Activated CD4-positive, alpha-beta T cell treated with anti-CD3 and anti-CD28 coated beads, Interleukin-2, amount 10 ng/mL, durations not matched to agents 24 days and 14 days (primary cell): ENCODE measurements around the gene BICRA. TPM values are rescaled to one million over a fixed set of nuclear protein-coding genes. Genes with fewer than 3 reads are reported as not detected.
"Not testable (repeated sequence)": the region's sequence is repeated elsewhere in the genome, so short reads cannot be mapped to it uniquely, and the experiment has no call there.

ENCODE experiments used
- DNase-seq: peaks from one replicate; pipeline ENCODE4 v3.0.0; 2022
- H3K27ac Mint-ChIP-seq: one replicate; pipeline ENCODE4 v1.8.0; 2022; ENCODE audit warnings: mild to moderate bottlenecking, mixed read lengths
- H3K27me3 Mint-ChIP-seq: one replicate; pipeline ENCODE4 v1.8.0; 2022; ENCODE audit warnings: mixed read lengths
- H3K36me3 Mint-ChIP-seq: one replicate; pipeline ENCODE4 v1.8.0; 2022; ENCODE audit warnings: low read depth, mild to moderate bottlenecking, mixed read lengths
- H3K4me1 Mint-ChIP-seq: one replicate; pipeline ENCODE4 v1.8.0; 2021; ENCODE audit warnings: mixed read lengths
- H3K4me3 Mint-ChIP-seq: one replicate; pipeline ENCODE4 v1.8.0; 2022; ENCODE audit warnings: mild to moderate bottlenecking, moderate library complexity, mixed read lengths
- H3K9me3 Mint-ChIP-seq: one replicate; pipeline ENCODE4 v1.8.0; 2021; ENCODE audit warnings: mixed read lengths
- intact Hi-C: fragments of 100-400 bp; cut with micrococcal nuclease; formaldehyde crosslinking; loops from one replicate; pipeline ENCODE4 v1.15.1; 2023
- total RNA-seq: library from RNA; stranded (reverse); gene quantifications from 2 replicates; pipeline ENCODE4 v1.2.3, GENCODE V29; 2022

BICRA gene
- total RNA-seq, 1 donor from 2014 or later: 11.9 TPM

DNA sequence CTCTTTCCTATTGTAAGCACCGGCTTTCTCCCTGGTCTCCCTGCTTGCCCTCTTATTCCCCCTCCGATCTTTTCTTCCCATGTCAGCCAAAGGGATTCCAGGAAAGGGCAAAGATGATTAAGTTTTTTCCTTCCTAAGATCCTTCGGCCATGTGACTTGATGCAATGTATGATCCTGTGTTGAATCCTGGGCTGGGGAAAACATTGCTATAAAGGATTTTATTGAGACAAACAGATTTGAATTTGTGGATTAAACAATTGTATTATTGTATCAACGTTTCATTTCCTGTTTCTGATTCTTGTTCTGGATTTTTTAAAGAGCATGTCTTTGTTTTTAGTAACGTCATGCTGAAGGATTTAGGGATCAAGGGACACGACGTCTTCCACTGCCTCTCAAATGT is 19.1 kb upstream of the BICRA start:
- intact Hi-C loops: no loop called here
- no peak overlapping the region for H3K4me3 Mint-ChIP-seq
- no peaks in the 10 kb centered on the region for H3K9me3 Mint-ChIP-seq
- H3K27ac Mint-ChIP-seq: no peak overlapping the region
- DNase-seq: no peak
- H3K36me3 Mint-ChIP-seq: no peaks in the 10 kb centered on the region
- H3K27me3 Mint-ChIP-seq: peaks cover 7% of the 10 kb centered on the region
- H3K4me1 Mint-ChIP-seq: no peaks in the 10 kb centered on the region

DNA sequence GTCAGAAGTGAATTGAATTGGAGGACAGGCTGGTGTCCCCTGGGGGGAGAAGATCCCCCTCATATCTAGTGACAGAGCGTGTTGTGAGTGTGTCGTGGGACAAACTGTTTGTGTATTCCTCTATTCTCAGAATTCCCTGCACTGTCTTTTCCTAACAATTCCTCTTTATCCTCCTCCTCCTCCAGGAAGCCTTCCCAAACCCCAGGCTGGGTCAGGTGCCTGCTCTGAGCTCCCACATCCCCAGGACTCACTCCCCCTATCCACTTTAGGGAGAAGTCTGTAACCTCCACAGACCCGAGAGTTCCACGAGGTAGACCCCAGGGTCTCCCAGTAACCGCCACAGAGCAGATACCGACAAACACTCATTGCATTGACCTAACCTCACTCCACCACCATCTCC is 15.1 kb upstream of the BICRA start:
- no peak for DNase-seq
- H3K27ac Mint-ChIP-seq: no peak overlapping the region
- H3K4me1 Mint-ChIP-seq: peaks cover 6% of the 10 kb centered on the region
- H3K36me3 Mint-ChIP-seq: no peaks in the 10 kb centered on the region
- peaks cover 7% of the 10 kb centered on the region for H3K27me3 Mint-ChIP-seq
- H3K4me3 Mint-ChIP-seq: no peak overlapping the region
- no peaks in the 10 kb centered on the region for H3K9me3 Mint-ChIP-seq
- intact Hi-C loops: no loop called here

DNA sequence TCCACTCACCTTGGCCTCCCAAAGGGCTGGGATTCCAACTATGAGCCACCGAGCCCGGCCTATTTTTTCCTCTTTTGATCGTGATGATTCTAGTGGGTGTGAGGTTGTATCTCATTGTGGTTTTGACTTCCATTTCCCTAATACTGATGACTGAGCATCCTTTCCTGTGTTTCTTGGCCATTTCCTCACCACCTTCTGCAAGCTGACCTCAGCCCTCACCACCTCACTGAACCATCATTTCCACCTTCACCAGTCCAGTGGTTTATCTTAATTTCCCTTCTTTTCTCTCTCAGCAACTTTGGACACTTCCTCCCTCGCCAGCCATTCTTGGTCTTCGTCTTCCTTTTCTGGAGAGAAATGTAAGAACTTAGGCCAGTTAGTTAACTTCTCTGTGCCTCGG is 13.0 kb upstream of the BICRA start:
- DNase-seq: no peak
- no peaks in the 10 kb centered on the region for H3K9me3 Mint-ChIP-seq
- H3K27ac Mint-ChIP-seq: no peak overlapping the region
- no peaks in the 10 kb centered on the region for H3K36me3 Mint-ChIP-seq
- intact Hi-C loops: no loop called here
- H3K27me3 Mint-ChIP-seq: no peaks in the 10 kb centered on the region
- peaks cover 15% of the 10 kb centered on the region for H3K4me1 Mint-ChIP-seq
- H3K4me3 Mint-ChIP-seq: no peak overlapping the region

DNA sequence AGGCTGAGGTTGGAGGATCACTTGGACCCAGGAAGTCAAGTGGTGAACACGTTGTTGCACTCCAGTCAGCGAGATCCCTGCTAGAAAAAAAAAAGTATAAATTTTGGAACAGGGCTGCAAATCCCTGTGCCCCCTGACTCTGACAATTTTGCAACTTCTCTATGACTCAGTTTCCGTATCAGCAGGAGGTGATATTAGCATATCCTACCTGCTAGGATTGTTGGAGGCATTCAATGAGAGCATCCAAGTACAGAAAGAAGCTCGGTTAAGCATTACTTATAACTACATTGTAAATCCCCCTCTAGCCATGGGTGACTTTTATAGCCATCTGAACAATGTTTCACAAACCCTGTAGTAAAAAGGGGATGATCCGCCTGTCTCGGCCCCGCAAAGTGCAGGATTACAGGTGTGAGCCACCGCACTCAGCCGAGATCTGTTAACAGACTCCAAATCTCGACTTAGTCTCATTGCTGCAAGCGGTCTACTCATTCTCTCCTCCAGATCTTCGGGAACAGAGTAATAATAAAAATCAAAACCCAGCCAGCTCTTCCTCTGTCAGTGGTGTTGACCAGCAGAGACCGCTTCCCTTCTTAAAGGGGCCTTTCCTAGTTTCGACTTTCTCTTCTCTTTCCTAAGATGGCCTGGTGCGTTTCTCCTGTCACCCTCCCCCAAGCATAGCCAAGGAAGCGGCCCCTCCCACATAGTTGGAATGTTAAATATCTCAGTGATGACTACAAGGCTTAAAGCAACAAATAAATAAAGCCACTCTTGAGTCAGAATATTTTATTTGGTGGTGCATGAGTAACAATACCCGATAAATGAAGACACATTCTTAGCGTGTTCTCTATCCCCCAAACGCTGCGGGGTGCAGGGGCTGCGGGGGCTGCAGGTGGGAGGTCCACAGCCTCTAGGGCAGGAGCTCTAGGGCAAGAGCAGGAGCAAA is 10.3 kb upstream of the BICRA start:
- intact Hi-C loops: no loop called here
- Mint-ChIP-seq H3K4me1 (peaks cover 22% of the 10 kb centered on the region), H3K36me3 (no peaks in the 10 kb centered on the region), H3K27ac (no peak overlapping the region), H3K4me3 (peak overlapping the region; percentile 52), H3K9me3 (no peaks in the 10 kb centered on the region), H3K27me3 (peaks cover 3% of the 10 kb centered on the region)
- no peak for DNase-seq

DNA sequence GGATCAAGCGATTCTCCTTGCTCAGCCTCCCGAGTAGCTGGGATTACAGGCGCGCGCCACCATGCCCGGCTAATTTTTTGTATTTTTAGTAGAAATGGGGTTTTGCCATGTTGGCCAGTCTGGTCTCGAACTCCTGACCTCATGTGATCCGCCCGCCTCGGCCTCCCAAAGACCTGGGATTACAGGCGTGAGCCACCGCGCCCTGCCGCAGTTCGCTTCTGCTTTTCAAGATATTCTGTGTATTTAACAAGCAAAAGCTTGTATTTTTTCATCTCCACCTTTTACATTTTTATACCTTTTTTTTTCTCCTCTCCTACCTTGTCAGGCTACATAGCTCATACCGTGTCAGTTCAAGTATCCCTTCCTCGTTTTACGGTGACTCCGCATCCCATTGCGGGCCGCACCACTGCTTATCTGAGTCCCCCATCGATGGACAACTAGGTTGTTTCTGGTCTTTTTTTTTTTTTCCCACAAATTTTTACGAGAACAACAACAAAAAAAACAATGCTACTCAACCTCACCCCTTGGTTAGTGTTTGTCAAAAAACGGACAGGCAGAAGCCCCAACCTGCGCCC is 9.2 kb upstream of the BICRA start:
- not testable (repeated sequence) for H3K9me3 Mint-ChIP-seq, H3K36me3 Mint-ChIP-seq, H3K27me3 Mint-ChIP-seq, DNase-seq
- Mint-ChIP-seq H3K4me1 (peaks cover 29% of the 10 kb centered on the region), H3K27ac (peak overlapping the region; percentile 88), H3K4me3 (peak overlapping the region; percentile 91)
- intact Hi-C loops: loop anchor here (1.0 to 10.0 kb wide), 5 partner anchors 9 to 325 kb away; partner anchors contain the start of genes INAFM1, KPTN and NAPA

DNA sequence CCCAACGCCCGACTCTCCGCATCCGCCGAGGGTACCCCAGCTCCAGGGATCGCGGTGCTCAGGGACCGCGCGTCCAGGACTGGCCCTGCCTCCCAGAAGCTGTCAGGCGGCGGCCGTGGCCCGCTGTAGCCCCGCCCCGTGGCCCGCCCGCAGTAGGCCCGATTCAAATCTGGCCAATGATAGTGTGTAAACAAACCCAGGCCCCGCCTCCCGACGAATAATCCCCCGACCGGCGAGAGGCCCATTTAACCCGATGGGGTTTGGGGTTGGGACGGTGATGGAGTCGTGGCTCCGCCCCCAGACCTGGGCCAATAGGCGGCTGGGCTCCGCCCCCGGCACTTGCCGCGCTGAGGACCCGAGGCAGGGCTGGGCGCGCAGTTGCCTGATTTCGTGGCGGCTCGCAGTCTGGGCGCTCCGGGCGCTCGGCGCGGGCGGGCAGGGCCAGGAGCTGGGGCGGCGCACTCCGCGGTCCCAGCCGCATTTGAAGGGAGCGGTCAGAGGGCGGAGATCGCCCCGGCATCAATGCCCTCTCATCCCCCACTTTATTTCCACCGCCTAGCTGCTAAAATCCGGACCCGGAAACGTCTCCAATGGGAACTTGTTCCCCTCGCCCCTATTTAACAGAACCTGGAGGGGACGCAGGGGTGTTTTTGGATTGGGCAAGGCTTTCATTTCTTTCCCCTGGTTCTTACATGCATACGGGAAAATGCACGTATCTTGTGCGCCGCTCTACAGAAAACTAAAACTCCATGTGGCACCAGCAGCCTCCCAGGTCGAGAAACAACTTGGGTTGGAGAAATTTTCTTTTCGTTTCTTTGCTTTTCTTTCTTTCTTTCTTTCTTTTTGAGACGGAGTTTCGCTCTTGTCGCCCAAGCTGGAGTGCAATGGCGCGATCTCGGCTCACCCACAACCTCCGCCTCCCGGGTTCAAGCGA is 8.4 kb upstream of the BICRA start:
- intact Hi-C loops: loop anchor here (1.0 to 10.0 kb wide), 5 partner anchors 8 to 326 kb away; partner anchors contain the start of genes INAFM1, KPTN and NAPA
- H3K27me3 Mint-ChIP-seq: peaks cover 3% of the 10 kb centered on the region
- peak overlapping the region; percentile 91 for H3K4me3 Mint-ChIP-seq
- H3K27ac Mint-ChIP-seq: peak overlapping the region; percentile 88
- H3K36me3 Mint-ChIP-seq: no peaks in the 10 kb centered on the region
- DNase-seq: peak; percentile 99
- H3K9me3 Mint-ChIP-seq: no peaks in the 10 kb centered on the region
- H3K4me1 Mint-ChIP-seq: peaks cover 29% of the 10 kb centered on the region

DNA sequence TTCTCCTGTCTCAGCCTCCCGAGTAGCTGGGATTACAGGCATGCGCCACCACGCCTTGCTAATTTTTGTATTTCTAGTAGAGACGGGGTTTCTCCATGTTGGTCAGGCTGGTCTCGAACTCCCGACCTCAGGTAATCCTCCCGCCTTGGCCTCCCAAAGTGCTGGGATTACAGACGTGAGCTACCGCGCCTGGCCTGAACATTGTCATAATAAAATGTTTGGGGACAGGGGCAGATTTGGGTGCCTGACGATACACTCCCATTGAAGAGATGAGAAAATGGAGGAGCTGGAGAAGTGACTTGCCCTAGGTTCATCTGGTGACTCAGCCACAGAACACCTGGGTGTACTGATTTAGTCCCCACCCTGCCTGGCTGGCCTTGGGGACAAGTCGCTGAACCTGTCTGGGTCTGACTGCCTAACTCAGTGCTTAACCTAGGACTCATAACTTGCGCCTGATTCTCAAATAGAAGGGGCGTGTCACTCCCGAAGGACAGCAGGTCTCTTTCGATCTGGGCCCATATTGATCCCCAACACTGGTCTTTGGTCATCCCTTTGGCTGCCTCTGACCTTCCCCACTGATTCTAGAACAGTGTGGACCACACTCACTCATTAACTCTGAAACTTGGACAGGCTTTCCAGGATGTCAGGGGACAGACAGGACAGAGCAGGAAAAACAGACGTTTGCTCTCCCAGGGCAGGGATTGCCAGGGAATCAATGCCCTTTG is 7.6 kb upstream of the BICRA start:
- Mint-ChIP-seq H3K4me1 (peaks cover 26% of the 10 kb centered on the region), H3K27ac (peak overlapping the region; percentile 88), H3K9me3 (no peaks in the 10 kb centered on the region), H3K36me3 (no peaks in the 10 kb centered on the region), H3K4me3 (peak overlapping the region; percentile 91), H3K27me3 (peaks cover 3% of the 10 kb centered on the region)
- intact Hi-C loops: loop anchor here (2.0 to 10.0 kb wide), 4 partner anchors 87 to 327 kb away; partner anchors contain the start of genes INAFM1, KPTN and NAPA
- DNase-seq: peak; percentile 66

DNA sequence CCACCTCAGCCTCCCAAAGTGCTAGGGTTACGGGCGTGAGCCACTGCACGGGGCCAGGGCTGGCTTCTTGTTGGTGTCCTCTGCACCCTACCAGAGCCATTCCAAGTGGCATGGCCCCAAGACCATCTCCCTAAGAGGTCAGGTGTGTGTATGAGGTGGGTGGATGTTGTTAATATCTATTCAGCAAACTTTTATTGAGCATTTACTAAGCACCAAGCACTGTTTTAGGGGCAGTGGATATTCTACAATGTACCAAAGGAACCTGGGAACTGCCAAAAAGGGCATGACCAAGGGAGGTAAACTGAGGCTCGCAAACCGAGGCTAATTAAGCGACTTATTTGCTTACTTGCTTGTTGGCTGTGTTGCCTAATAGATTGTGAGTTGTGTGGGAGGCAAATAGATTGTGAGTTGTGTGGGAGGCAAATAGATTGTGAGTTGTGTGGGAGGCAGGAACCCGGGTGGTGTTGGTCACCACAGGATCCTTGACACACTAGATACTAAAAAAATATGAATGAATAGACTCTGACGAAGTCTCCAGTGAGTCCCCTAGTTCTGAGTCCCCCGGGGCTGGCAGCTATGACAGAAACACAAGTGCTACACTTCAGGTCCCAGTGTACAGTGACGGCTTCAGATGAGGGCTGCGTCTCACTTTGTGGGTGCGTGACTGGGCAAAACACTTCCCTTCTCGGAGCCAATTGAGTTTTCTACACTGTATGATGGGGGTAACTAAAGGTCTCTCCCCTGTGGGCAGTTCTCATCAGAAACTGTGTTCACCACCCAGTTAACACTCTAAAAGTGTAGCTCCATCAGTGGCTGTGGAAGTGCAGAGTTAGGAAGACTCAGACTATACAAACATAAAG is 5.0 kb upstream of the BICRA start:
- H3K4me3 Mint-ChIP-seq: no peak overlapping the region
- DNase-seq: no peak
- intact Hi-C loops: loop anchor here (5.0 to 10.0 kb wide), 3 partner anchors 93 to 329 kb away; partner anchors contain the start of genes INAFM1 and KPTN

DNA sequence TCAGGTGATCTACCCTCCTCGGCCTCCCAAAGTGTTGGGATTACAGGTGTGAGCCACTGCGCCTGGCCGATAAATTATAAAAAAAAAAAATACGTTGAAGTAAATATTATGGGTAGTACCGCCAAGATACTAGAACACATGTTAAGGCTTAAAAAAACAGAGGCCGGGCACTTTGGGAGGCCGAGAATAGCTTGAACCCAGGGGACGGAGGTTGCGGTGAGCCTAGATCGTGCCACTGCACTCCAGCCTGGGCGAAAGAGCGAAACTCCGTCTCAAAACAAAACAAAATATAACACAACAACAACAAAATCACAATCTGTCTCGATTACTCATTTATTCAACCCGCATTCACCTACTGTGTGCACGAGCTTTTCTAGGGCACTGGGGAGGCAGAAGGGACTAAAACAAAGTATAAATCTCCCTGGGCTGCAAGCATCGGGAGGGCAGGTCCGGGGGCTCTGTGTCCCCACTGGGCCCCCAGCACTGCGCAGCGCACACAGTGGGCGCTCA is 1.3 kb upstream of the BICRA start:
- intact Hi-C loops: loop anchor here (1.0 to 10.0 kb wide), 4 partner anchors 7 to 333 kb away; partner anchors contain the start of genes INAFM1, KPTN and NAPA
- Mint-ChIP-seq H3K36me3 (peaks cover 13% of the 10 kb centered on the region), H3K4me3 (peak overlapping the region; percentile 87), H3K4me1 (peaks cover 23% of the 10 kb centered on the region), H3K27ac (peak overlapping the region; percentile 75), H3K9me3 (no peaks in the 10 kb centered on the region), H3K27me3 (peaks cover 3% of the 10 kb centered on the region)
- no peak for DNase-seq

More for the DNA sequence above, 5.0 kb upstream of the BICRA start:
- Mint-ChIP-seq H3K4me1 (peaks cover 25% of the 10 kb centered on the region), H3K27me3 (peaks cover 3% of the 10 kb centered on the region), H3K9me3 (no peaks in the 10 kb centered on the region), H3K36me3 (peaks cover 8% of the 10 kb centered on the region), H3K27ac (no peak overlapping the region)

DNA sequence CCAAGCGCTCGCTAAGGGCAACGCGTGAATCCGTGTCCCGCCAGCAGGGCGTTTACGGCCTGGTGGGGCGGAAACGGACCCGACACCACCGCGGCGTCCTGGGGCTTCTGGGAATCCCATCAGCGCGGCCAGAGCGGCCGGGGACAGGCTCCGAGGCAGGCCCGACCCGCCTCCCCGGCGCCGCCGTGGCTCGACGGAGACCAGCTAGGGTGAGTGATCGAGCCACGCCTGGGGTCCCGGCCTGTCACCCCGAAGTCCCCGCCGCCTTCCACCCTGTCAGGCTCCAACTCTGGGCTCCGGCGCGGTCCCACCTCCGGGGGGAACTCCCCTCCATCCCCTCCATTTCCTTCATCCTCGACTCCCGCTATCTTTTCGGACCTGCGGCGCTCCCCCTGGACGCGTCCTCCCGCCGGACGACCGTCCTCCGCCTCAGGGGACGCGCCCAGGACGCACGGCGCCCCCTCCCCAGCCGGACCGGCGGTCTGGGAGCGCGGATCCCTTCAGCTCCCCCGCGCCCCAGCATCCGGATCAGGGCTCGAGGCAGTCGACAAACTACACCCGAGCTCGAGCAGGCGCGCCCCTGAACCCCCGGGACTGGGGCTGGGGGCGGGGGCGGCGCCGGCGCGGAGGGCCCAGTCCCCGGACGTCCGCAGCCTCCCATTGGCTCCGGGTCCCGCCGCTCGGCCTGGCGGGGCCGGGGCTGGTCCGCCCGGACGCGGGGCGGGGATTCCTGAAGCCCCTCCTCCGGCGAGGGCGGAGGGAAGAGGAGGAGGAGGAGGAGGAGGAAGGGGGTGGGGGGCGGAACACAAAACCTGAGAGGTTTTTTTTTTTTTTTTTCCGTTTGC is 638 bp upstream of the BICRA start:
- intact Hi-C loops: loop anchor here (1.0 to 10.0 kb wide), 4 partner anchors 8 to 333 kb away; partner anchors contain the start of genes INAFM1, KPTN and NAPA
- Mint-ChIP-seq H3K27ac (peak overlapping the region; percentile 75), H3K9me3 (no peaks in the 10 kb centered on the region), H3K27me3 (no peaks in the 10 kb centered on the region), H3K4me1 (peaks cover 23% of the 10 kb centered on the region), H3K36me3 (peaks cover 14% of the 10 kb centered on the region), H3K4me3 (peak overlapping the region; percentile 87)
- peak; percentile 100 for DNase-seq
